GM12875 (cell line): ENCODE measurements around the gene FOXQ1.

Experiments
- H3K4me3 ChIP-seq: one replicate; pipeline ENCODE4 v1.5.1; 2011; ENCODE audit warnings: low read depth, low read length, control low read depth
- TF ChIP-seq, protein P1 (sequence below): IDR thresholded peaks from 2 replicates; pipeline ENCODE4 v1.5.1; 2011; ENCODE audit warnings: low read depth, mild to moderate bottlenecking, control low read depth, inconsistent platforms, low read length, moderate library complexity, borderline replicate concordance; ENCODE audit not compliant: insufficient read depth

Gene FOXQ1

GRCh38 chr6:1309366-1309765 lies 2.5 kb upstream of the FOXQ1 start:
- no peak overlapping the region for H3K4me3 ChIP-seq
- TF ChIP-seq, protein P1, sequence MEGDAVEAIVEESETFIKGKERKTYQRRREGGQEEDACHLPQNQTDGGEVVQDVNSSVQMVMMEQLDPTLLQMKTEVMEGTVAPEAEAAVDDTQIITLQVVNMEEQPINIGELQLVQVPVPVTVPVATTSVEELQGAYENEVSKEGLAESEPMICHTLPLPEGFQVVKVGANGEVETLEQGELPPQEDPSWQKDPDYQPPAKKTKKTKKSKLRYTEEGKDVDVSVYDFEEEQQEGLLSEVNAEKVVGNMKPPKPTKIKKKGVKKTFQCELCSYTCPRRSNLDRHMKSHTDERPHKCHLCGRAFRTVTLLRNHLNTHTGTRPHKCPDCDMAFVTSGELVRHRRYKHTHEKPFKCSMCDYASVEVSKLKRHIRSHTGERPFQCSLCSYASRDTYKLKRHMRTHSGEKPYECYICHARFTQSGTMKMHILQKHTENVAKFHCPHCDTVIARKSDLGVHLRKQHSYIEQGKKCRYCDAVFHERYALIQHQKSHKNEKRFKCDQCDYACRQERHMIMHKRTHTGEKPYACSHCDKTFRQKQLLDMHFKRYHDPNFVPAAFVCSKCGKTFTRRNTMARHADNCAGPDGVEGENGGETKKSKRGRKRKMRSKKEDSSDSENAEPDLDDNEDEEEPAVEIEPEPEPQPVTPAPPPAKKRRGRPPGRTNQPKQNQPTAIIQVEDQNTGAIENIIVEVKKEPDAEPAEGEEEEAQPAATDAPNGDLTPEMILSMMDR = no peak

GRCh38 chr6:1310628-1311399 lies 1.1 kb upstream of the FOXQ1 start:
- TF ChIP-seq, protein P1 = no peak
- H3K4me3 ChIP-seq = no peak overlapping the region

- no peak overlapping the region for H3K4me3 ChIP-seq
- TF ChIP-seq, protein P1 = no peak
Measured at GRCh38 chr6:1312203-1312472, 240 bp downstream of the FOXQ1 start.

- H3K4me3 ChIP-seq = no peak overlapping the region
- TF ChIP-seq, protein P1 = no peak
Measured at GRCh38 chr6:1312473-1313367, 822 bp downstream of the FOXQ1 start.

DNA sequence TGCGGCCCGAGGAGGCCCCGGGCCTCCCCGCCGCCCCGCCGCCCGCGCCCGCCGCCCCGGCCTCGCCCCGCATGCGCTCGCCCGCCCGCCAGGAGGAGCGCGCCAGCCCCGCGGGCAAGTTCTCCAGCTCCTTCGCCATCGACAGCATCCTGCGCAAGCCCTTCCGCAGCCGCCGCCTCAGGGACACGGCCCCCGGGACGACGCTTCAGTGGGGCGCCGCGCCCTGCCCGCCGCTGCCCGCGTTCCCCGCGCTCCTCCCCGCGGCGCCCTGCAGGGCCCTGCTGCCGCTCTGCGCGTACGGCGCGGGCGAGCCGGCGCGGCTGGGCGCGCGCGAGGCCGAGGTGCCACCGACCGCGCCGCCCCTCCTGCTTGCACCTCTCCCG lies 1.5 kb downstream of the FOXQ1 start:
- H3K4me3 ChIP-seq = no peak overlapping the region
- TF ChIP-seq, protein P1 = no peak

DNA sequence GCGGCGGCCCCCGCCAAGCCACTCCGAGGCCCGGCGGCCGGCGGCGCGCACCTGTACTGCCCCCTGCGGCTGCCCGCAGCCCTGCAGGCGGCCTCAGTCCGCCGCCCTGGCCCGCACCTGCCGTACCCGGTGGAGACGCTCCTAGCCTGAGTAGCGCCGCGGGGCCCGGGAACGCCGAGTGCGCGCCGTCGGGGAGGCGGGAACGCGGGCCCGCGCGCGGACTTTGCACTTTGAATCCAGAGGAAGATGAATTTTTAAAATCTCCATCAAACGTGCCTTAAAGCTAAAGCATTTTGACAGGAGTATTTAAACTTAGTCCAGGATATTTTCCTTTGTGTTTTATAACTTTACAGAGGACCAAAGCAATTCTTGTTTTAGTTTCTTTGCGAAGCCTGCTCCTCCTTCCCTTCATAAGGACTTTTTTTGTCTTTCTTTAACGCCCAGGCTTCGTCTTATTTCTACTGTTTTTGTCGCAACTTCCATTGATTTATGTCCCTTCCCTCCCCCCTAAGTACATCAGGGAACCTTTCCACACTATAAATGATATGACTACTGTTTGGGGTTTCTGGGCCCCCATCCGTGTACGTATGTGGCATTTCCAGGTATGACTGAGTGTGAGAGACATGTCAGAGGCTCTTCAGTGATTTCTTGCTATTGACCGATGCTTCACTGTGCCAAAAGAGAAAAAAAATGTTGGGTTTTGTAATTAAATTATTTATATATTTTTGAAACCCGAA lies 2.0 kb downstream of the FOXQ1 start:
- TF ChIP-seq, protein P1 = 0 out of 2 replicates have a peak, but pooled peaks have one; percentile 32
- no peak overlapping the region for H3K4me3 ChIP-seq

DNA sequence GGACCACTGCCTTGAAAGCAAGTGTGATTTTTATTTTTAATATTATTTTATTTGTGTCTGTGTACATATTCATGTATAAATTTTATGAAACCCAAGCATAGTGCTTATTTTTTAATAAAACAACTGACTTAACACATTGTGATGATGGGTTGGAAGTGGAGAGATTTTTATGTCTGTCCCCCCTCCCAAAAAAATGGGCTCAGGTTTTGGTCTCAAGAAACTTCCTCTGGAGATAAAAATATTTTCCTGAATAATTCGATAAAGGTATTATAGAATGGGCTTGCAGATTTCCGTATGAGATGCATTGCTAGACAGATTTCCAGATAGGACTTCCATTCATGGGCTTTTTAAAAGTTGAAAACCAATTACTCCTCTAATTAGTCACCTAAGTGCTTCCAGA lies 2.7 kb downstream of the FOXQ1 start:
- H3K4me3 ChIP-seq = no peak overlapping the region
- TF ChIP-seq, protein P1 = no peak
